ENCODE measurements around the gene PLCH1. TPM values are rescaled to one million over a fixed set of nuclear protein-coding genes. Genes with fewer than 3 reads are reported as not detected.

PLCH1 gene
- total RNA-seq, 1 donor from 2014 or later, result 1.1 TPM

DNA sequence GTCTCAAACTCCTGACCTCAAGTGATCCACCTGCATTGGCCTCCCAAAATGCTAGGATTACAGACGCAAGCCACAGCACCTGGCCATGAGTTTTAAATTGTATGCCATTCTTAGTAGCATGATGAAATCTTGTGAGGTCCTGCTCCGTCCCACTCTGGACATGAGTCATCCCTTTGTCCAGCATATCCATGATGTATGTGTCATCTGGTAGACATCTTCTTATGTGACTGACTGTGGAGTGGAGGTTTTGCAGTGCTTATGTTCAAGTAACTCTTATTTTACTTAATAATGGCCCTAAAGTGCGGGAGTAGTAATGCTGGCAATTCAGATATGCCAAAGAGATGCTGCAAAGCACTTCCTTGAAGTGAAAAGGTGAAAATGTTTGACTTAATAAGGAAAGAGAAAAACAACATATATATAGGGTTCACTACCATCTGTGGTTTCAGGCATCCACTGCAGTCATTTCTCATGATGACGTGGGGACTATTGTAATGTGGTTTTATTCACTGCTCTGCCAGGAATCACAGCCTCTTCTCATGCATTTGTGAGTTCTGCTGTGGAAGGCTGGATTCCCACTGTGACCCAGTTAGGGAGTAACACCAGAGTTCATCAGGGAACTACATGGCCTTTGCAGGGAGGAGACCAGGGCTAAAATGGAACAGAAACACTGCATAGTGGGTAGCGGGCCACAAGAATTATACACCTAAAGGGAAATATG lies 246.8 kb downstream of the PLCH1 start:
- DNase-seq, result no peak
- no peaks in the 10 kb centered on the region for H3K36me3 Mint-ChIP-seq (ENCODE audit: unreplicated experiment)
- H3K4me1 Mint-ChIP-seq (ENCODE audit: low read depth, unreplicated experiment), result no peaks in the 10 kb centered on the region
- no peak overlapping the region for H3K27ac Mint-ChIP-seq (ENCODE audit: unreplicated experiment)
- H3K27me3 Mint-ChIP-seq (ENCODE audit: unreplicated experiment), result no peaks in the 10 kb centered on the region
- no peaks in the 10 kb centered on the region for H3K9me3 Mint-ChIP-seq (ENCODE audit: unreplicated experiment)
- TF ChIP-seq, protein P1, sequence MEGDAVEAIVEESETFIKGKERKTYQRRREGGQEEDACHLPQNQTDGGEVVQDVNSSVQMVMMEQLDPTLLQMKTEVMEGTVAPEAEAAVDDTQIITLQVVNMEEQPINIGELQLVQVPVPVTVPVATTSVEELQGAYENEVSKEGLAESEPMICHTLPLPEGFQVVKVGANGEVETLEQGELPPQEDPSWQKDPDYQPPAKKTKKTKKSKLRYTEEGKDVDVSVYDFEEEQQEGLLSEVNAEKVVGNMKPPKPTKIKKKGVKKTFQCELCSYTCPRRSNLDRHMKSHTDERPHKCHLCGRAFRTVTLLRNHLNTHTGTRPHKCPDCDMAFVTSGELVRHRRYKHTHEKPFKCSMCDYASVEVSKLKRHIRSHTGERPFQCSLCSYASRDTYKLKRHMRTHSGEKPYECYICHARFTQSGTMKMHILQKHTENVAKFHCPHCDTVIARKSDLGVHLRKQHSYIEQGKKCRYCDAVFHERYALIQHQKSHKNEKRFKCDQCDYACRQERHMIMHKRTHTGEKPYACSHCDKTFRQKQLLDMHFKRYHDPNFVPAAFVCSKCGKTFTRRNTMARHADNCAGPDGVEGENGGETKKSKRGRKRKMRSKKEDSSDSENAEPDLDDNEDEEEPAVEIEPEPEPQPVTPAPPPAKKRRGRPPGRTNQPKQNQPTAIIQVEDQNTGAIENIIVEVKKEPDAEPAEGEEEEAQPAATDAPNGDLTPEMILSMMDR (IDR thresholded peaks at IDR 0.05; ENCODE audit: partially characterized antibody, unreplicated experiment), result no peak
- H3K4me3 Mint-ChIP-seq (ENCODE audit: unreplicated experiment), result no peak overlapping the region

DNA sequence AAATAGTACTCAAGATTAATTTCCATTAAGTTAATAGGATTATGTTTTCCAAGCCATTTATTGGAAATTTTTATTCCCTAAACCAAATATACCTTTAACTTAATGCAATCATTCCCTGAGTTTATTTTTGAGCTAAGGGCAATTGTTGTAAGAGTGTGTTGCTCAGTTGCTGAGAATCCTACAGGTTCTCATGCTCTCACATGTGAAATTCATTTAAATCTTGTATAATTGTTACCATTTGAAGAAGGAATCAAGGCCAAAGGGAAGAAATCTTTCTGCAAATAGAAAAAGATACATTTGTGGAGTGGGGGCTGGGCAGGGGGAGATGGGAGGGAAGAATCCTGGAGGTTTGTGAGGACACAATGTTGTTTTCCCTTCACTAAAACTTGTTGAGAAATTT lies 248.7 kb downstream of the PLCH1 start:
- Mint-ChIP-seq H3K36me3 (ENCODE audit: unreplicated experiment) (no peaks in the 10 kb centered on the region), H3K4me3 (ENCODE audit: unreplicated experiment) (no peak overlapping the region), H3K27ac (ENCODE audit: unreplicated experiment) (no peak overlapping the region), H3K27me3 (ENCODE audit: unreplicated experiment) (no peaks in the 10 kb centered on the region), H3K4me1 (ENCODE audit: low read depth, unreplicated experiment) (no peaks in the 10 kb centered on the region), H3K9me3 (ENCODE audit: unreplicated experiment) (no peaks in the 10 kb centered on the region)
- TF ChIP-seq, protein P1 (IDR thresholded peaks at IDR 0.05; ENCODE audit: partially characterized antibody, unreplicated experiment), result no peak
- no peak for DNase-seq

DNA sequence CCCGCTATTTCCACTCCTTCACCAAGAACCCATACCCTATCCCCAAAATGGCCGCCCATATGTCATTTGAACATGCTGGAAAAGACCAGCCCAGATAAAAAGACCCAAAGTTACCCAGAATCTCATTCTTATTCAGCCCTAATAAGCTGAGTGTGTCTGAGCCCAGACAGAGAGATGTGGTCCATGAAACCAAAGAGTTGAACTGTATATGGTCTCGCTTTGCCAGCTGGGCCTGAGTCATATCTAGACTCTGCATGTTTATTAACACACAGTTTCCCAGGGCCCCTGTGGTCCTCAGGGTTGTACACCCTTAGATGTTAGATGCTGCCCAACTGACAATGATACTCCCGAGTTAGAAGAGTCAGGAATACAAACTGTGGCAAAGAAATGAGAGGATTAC lies 249.5 kb downstream of the PLCH1 start:
- H3K36me3 Mint-ChIP-seq (ENCODE audit: unreplicated experiment), result no peaks in the 10 kb centered on the region
- DNase-seq, result no peak
- TF ChIP-seq, protein P1 (IDR thresholded peaks at IDR 0.05; ENCODE audit: partially characterized antibody, unreplicated experiment), result no peak
- no peak overlapping the region for H3K4me3 Mint-ChIP-seq (ENCODE audit: unreplicated experiment)
- no peak overlapping the region for H3K27ac Mint-ChIP-seq (ENCODE audit: unreplicated experiment)
- no peaks in the 10 kb centered on the region for H3K4me1 Mint-ChIP-seq (ENCODE audit: low read depth, unreplicated experiment)
- no peaks in the 10 kb centered on the region for H3K27me3 Mint-ChIP-seq (ENCODE audit: unreplicated experiment)
- no peaks in the 10 kb centered on the region for H3K9me3 Mint-ChIP-seq (ENCODE audit: unreplicated experiment)

DNA sequence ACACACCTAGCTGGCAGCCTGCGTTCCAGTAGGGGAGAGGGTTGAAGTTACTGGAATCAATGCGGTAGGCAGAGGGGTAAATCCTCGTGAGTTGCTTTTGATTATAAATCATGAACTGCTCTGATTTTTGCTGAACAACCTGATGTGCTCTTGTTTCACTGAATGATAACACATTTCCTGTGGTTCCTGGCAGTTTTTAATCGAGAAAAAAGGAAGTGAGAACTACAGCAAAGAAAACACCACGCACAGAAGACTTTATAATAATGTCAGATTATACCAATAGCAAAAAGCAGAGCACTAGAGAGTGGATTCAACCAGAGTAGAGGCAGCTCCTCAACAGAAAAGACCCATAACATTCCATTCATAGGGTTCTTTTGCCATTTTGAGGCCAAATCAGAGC lies 250.5 kb downstream of the PLCH1 start:
- DNase-seq, result no peak
- no peak overlapping the region for H3K27ac Mint-ChIP-seq (ENCODE audit: unreplicated experiment)
- no peaks in the 10 kb centered on the region for H3K4me1 Mint-ChIP-seq (ENCODE audit: low read depth, unreplicated experiment)
- H3K36me3 Mint-ChIP-seq (ENCODE audit: unreplicated experiment), result no peaks in the 10 kb centered on the region
- H3K27me3 Mint-ChIP-seq (ENCODE audit: unreplicated experiment), result no peaks in the 10 kb centered on the region
- H3K4me3 Mint-ChIP-seq (ENCODE audit: unreplicated experiment), result no peak overlapping the region
- TF ChIP-seq, protein P1 (IDR thresholded peaks at IDR 0.05; ENCODE audit: partially characterized antibody, unreplicated experiment), result no peak
- H3K9me3 Mint-ChIP-seq (ENCODE audit: unreplicated experiment), result no peaks in the 10 kb centered on the region

GRCh38 chr3:155492841-155493240 lies 252.0 kb downstream of the PLCH1 start:
- DNase-seq, result no peak
- no peaks in the 10 kb centered on the region for H3K36me3 Mint-ChIP-seq (ENCODE audit: unreplicated experiment)
- H3K4me1 Mint-ChIP-seq (ENCODE audit: low read depth, unreplicated experiment), result no peaks in the 10 kb centered on the region
- H3K9me3 Mint-ChIP-seq (ENCODE audit: unreplicated experiment), result no peaks in the 10 kb centered on the region
- TF ChIP-seq, protein P1 (IDR thresholded peaks at IDR 0.05; ENCODE audit: partially characterized antibody, unreplicated experiment), result no peak
- no peak overlapping the region for H3K4me3 Mint-ChIP-seq (ENCODE audit: unreplicated experiment)
- no peak overlapping the region for H3K27ac Mint-ChIP-seq (ENCODE audit: unreplicated experiment)
- no peaks in the 10 kb centered on the region for H3K27me3 Mint-ChIP-seq (ENCODE audit: unreplicated experiment)
